Measurements from ENCODE around the gene TRH.
A peak's percentile ranks its signal among the peaks of the same experiment; 100 is the strongest.

TRH gene

GRCh38 chr3:129974564-129974832 is at the start of gene TRH:
Gene TRH, plus strand, starts transcription at chr3:129974720. Its CDS starts 1,097 bp downstream, at chr3:129975817.
- DNase-seq (ENCODE audit: low read depth): no peak

GRCh38 chr3:129927072-129927471 is 47.4 kb upstream of the TRH start:
- DNase-seq (ENCODE audit: low read depth): no peak

- no peak for DNase-seq (ENCODE audit: low read depth)
These were observed 45.1 kb upstream of the TRH start for GRCh38 chr3:129929383-129929782.

- DNase-seq (ENCODE audit: low read depth): no peak
These were observed 41.0 kb upstream of the TRH start for GRCh38 chr3:129933471-129933870.

- DNase-seq (ENCODE audit: low read depth): peak; percentile 7
These were observed 40.0 kb upstream of the TRH start for GRCh38 chr3:129934234-129935123.

- DNase-seq (ENCODE audit: low read depth): no peak
These were observed 37.8 kb upstream of the TRH start for GRCh38 chr3:129936757-129937156.

GRCh38 chr3:129937717-129938116 is 36.8 kb upstream of the TRH start:
- no peak for DNase-seq (ENCODE audit: low read depth)

- no peak for DNase-seq (ENCODE audit: low read depth)
These were observed 36.2 kb upstream of the TRH start for GRCh38 chr3:129938140-129938930.

- DNase-seq (ENCODE audit: low read depth): no peak
These were observed 34.4 kb upstream of the TRH start for GRCh38 chr3:129940086-129940485.

GRCh38 chr3:129942296-129942695 is 32.2 kb upstream of the TRH start:
- no peak for DNase-seq (ENCODE audit: low read depth)

GRCh38 chr3:129943020-129943419 is 31.5 kb upstream of the TRH start:
- no peak for DNase-seq (ENCODE audit: low read depth)

- DNase-seq (ENCODE audit: low read depth): no peak
These were observed 29.8 kb upstream of the TRH start for GRCh38 chr3:129944709-129945108.

GRCh38 chr3:129947538-129948240 is 26.8 kb upstream of the TRH start:
- no peak for DNase-seq (ENCODE audit: low read depth)

- no peak for DNase-seq (ENCODE audit: low read depth)
These were observed 24.0 kb upstream of the TRH start for GRCh38 chr3:129950318-129951046.

- no peak for DNase-seq (ENCODE audit: low read depth)
These were observed 21.8 kb upstream of the TRH start for GRCh38 chr3:129952556-129953355.

GRCh38 chr3:129953621-129954020 is 20.9 kb upstream of the TRH start:
- DNase-seq (ENCODE audit: low read depth): no peak

- no peak for DNase-seq (ENCODE audit: low read depth)
These were observed 20.0 kb upstream of the TRH start for GRCh38 chr3:129954514-129954913.

- DNase-seq (ENCODE audit: low read depth): no peak
These were observed 17.6 kb upstream of the TRH start for GRCh38 chr3:129956936-129957335.

- DNase-seq (ENCODE audit: low read depth): no peak
These were observed 15.8 kb upstream of the TRH start for GRCh38 chr3:129958755-129959154.

GRCh38 chr3:129961141-129961541 is 13.4 kb upstream of the TRH start:
- DNase-seq (ENCODE audit: low read depth): no peak

GRCh38 chr3:129962600-129962999 is 11.9 kb upstream of the TRH start:
- DNase-seq (ENCODE audit: low read depth): no peak

All from stimulated activated CD8-positive, alpha-beta memory T cell treated with anti-CD3 and anti-CD28 coated beads, Interleukin-12 subunit alpha, Interleukin-12 subunit beta, amount 100 ng/mL, for 4 hours (primary cell).